Measurements from ENCODE around the gene CFAP61.

Gene CFAP61

DNA sequence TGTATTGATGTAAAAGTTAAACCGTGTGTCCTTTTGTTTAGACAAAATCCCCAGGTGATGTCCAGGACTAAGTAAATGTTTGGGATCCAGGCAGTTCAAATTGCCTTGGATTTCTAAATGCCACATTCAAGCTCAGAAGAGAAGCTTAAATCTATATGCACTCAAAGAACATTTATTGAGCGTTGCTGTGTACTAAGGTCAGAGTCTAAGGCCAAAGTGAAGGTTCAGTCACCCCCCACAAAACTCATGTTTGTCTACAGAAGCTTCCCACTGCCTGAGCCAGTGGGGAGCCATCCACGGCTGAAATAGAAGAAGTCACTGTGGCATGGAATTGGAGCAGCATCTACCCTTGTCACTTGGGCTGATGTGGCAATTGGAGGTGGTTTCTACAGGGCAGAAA is 244.8 kb downstream of the CFAP61 start:
- no peak overlapping the region for H3K4me3 ChIP-seq (ENCODE audit: low read depth, low read length)
- H3K27me3 ChIP-seq (ENCODE audit: insufficient read depth, low read length): no peaks in the 10 kb centered on the region
- H3K27ac ChIP-seq (ENCODE audit: low read depth, low read length): no peak overlapping the region
- no peaks in the 10 kb centered on the region for H3K36me3 ChIP-seq (ENCODE audit: insufficient read depth, low read length)
- H3K79me2 ChIP-seq (ENCODE audit: control insufficient read depth, insufficient read depth, low read length, unreplicated experiment): no peaks in the 10 kb centered on the region
- H2AFZ ChIP-seq (ENCODE audit: low read length, unreplicated experiment): no peak overlapping the region
- H3K4me1 ChIP-seq (ENCODE audit: control insufficient read depth, insufficient read depth, low read length, unreplicated experiment): no peaks in the 10 kb centered on the region

DNA sequence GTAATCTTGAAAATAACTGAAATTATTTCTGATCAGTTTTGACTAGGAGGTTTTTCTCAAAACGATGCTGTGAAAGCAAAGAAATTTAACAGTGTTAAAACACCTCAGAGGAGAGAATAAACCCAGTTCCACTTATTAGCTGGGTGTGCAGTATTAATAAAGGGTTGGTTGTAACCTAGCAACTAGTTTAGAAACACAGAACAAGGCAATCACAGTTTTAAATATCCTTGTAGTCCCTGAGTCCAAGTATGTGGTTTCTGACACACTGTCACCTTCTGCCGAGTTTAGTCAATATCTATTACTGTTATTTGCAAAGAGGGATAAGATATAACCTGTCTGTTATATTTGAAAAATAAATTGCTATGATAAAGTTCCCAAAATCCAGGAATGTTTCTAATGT is 245.4 kb downstream of the CFAP61 start:
- Histone ChIP-seq H3K36me3 (ENCODE audit: insufficient read depth, low read length) (no peaks in the 10 kb centered on the region), H3K4me1 (ENCODE audit: control insufficient read depth, insufficient read depth, low read length, unreplicated experiment) (no peaks in the 10 kb centered on the region), H3K4me3 (ENCODE audit: low read depth, low read length) (no peak overlapping the region), H3K27ac (ENCODE audit: low read depth, low read length) (no peak overlapping the region), H3K27me3 (ENCODE audit: insufficient read depth, low read length) (no peaks in the 10 kb centered on the region), H2AFZ (ENCODE audit: low read length, unreplicated experiment) (no peak overlapping the region), H3K79me2 (ENCODE audit: control insufficient read depth, insufficient read depth, low read length, unreplicated experiment) (no peaks in the 10 kb centered on the region)

DNA sequence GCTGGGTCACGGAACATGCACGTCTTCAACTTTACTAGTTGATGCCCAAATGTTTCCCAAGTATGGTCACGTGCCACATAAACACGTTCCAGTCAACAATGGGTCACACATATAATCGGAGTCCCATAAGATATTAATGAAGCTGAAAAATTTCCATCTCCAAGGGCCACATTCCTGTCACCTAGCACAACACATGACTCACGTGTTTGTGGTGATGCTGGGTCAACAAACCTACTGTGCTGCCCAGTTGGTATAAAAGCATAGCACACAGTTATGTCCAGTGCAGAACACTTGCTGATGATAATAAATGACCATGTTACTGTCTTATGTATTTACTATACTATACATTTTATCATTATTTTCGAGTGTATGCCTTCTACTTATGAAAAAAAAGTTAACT is 247.6 kb downstream of the CFAP61 start:
- no peak overlapping the region for H2AFZ ChIP-seq (ENCODE audit: low read length, unreplicated experiment)
- H3K27ac ChIP-seq (ENCODE audit: low read depth, low read length): no peak overlapping the region
- no peaks in the 10 kb centered on the region for H3K4me1 ChIP-seq (ENCODE audit: control insufficient read depth, insufficient read depth, low read length, unreplicated experiment)
- no peaks in the 10 kb centered on the region for H3K36me3 ChIP-seq (ENCODE audit: insufficient read depth, low read length)
- H3K79me2 ChIP-seq (ENCODE audit: control insufficient read depth, insufficient read depth, low read length, unreplicated experiment): no peaks in the 10 kb centered on the region
- no peaks in the 10 kb centered on the region for H3K27me3 ChIP-seq (ENCODE audit: insufficient read depth, low read length)
- H3K4me3 ChIP-seq (ENCODE audit: low read depth, low read length): no peak overlapping the region

GRCh38 chr20:20303320-20303719 is 251.0 kb downstream of the CFAP61 start:
- no peak overlapping the region for H3K4me3 ChIP-seq (ENCODE audit: low read depth, low read length)
- no peak overlapping the region for H2AFZ ChIP-seq (ENCODE audit: low read length, unreplicated experiment)
- no peak overlapping the region for H3K27ac ChIP-seq (ENCODE audit: low read depth, low read length)
- no peaks in the 10 kb centered on the region for H3K79me2 ChIP-seq (ENCODE audit: control insufficient read depth, insufficient read depth, low read length, unreplicated experiment)
- H3K27me3 ChIP-seq (ENCODE audit: insufficient read depth, low read length): peaks cover 4% of the 10 kb centered on the region; the same call in 1 of the 2 replicates
- H3K4me1 ChIP-seq (ENCODE audit: control insufficient read depth, insufficient read depth, low read length, unreplicated experiment): no peaks in the 10 kb centered on the region
- H3K36me3 ChIP-seq (ENCODE audit: insufficient read depth, low read length): no peaks in the 10 kb centered on the region

DNA sequence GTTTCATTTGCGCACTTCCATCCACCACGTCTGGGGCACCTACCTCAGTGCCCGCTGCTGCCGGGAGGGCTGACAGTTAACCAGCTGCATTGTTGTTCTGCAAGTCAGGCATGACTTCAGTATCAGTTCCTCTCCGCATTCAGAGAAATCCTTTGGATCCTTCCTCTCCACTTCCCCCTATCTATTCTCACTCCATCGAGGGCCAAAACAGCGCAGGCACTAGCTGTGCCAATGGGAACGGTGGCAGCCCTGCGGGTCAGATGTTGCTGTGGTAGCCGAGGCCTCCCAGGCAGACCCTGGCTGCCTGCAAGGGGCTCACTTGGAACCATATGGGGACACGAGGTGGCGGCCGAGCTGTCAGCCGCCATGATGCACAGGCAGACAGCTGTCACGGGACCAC is 251.4 kb downstream of the CFAP61 start:
- Histone ChIP-seq H2AFZ (ENCODE audit: low read length, unreplicated experiment) (no peak overlapping the region), H3K79me2 (ENCODE audit: control insufficient read depth, insufficient read depth, low read length, unreplicated experiment) (no peaks in the 10 kb centered on the region), H3K4me3 (ENCODE audit: low read depth, low read length) (no peak overlapping the region), H3K27ac (ENCODE audit: low read depth, low read length) (no peak overlapping the region), H3K27me3 (ENCODE audit: insufficient read depth, low read length) (peaks cover 4% of the 10 kb centered on the region; the same call in 1 of the 2 replicates), H3K36me3 (ENCODE audit: insufficient read depth, low read length) (no peaks in the 10 kb centered on the region), H3K4me1 (ENCODE audit: control insufficient read depth, insufficient read depth, low read length, unreplicated experiment) (no peaks in the 10 kb centered on the region)

DNA sequence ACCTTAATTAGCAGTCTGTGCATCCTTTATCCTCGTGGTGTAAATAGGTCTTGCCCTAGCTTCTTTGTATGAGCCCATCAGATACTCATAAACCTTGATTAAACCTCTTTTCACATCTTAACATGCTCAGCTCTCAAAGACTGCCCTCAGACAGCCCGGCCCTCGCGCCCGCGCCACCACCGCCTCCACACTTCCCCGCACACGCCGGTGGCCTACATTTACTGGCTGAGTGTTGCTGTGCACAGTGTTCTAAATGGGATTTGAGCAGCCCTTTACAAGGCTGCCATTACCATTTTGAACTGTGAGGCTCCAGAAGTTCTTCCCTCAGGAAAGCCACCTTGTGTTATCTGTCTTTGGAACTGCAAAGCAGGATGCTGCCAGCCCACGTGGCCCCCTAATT is 252.6 kb downstream of the CFAP61 start:
- peaks cover 4% of the 10 kb centered on the region; the same call in 1 of the 2 replicates for H3K27me3 ChIP-seq (ENCODE audit: insufficient read depth, low read length)

DNA sequence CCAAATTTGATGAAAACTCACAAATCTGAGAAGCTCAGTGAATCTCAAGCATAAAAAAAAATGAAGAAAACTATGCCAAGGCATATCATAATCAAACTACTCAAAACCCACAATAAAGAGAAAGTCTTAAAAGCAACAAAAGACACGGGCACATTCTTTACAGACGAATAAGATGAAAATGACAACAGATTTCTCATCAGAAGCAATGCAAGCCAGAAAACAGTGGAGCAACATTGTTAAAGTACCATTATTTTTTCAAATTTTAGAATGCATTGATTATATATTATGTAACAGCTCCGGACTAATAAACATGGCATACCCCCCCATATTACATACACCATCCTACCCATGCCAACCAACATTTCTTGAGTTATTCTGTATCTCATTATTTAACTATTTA is 260.2 kb downstream of the CFAP61 start:
- Histone ChIP-seq H3K27me3 (ENCODE audit: insufficient read depth, low read length) (no peaks in the 10 kb centered on the region), H3K79me2 (ENCODE audit: control insufficient read depth, insufficient read depth, low read length, unreplicated experiment) (no peaks in the 10 kb centered on the region), H3K4me1 (ENCODE audit: control insufficient read depth, insufficient read depth, low read length, unreplicated experiment) (no peaks in the 10 kb centered on the region), H2AFZ (ENCODE audit: low read length, unreplicated experiment) (no peak overlapping the region), H3K4me3 (ENCODE audit: low read depth, low read length) (no peak overlapping the region), H3K27ac (ENCODE audit: low read depth, low read length) (no peak overlapping the region), H3K36me3 (ENCODE audit: insufficient read depth, low read length) (no peaks in the 10 kb centered on the region)

More for the DNA sequence above, 252.6 kb downstream of the CFAP61 start:
- no peaks in the 10 kb centered on the region for H3K36me3 ChIP-seq (ENCODE audit: insufficient read depth, low read length)
- H3K4me3 ChIP-seq (ENCODE audit: low read depth, low read length): no peak overlapping the region
- no peaks in the 10 kb centered on the region for H3K79me2 ChIP-seq (ENCODE audit: control insufficient read depth, insufficient read depth, low read length, unreplicated experiment)
- no peak overlapping the region for H3K27ac ChIP-seq (ENCODE audit: low read depth, low read length)
- no peak overlapping the region for H2AFZ ChIP-seq (ENCODE audit: low read length, unreplicated experiment)
- no peaks in the 10 kb centered on the region for H3K4me1 ChIP-seq (ENCODE audit: control insufficient read depth, insufficient read depth, low read length, unreplicated experiment)

DNA sequence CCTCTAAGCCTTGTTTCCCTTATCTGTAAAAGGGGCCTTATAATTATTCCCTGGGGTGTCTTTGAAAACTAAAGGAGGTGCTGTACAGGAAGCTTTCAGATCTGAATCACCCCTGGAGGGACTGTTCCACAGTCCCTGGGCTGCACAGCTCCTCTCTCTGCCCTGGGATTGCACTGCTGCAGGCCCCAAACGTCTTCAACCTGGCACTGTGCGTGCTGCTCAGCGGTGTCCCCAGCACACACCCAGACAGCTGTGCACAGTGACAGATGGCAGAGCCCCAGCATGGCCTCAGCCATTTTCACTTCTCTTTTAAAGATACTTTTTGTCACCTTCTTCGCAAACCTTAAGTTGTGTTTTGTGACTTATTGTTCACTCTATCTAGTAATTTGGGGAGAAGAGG is 264.9 kb downstream of the CFAP61 start:
- H2AFZ ChIP-seq (ENCODE audit: low read length, unreplicated experiment): no peak overlapping the region
- no peaks in the 10 kb centered on the region for H3K4me1 ChIP-seq (ENCODE audit: control insufficient read depth, insufficient read depth, low read length, unreplicated experiment)
- H3K36me3 ChIP-seq (ENCODE audit: insufficient read depth, low read length): no peaks in the 10 kb centered on the region
- no peaks in the 10 kb centered on the region for H3K27me3 ChIP-seq (ENCODE audit: insufficient read depth, low read length)
- no peaks in the 10 kb centered on the region for H3K79me2 ChIP-seq (ENCODE audit: control insufficient read depth, insufficient read depth, low read length, unreplicated experiment)
- no peak overlapping the region for H3K4me3 ChIP-seq (ENCODE audit: low read depth, low read length)
- H3K27ac ChIP-seq (ENCODE audit: low read depth, low read length): no peak overlapping the region

DNA sequence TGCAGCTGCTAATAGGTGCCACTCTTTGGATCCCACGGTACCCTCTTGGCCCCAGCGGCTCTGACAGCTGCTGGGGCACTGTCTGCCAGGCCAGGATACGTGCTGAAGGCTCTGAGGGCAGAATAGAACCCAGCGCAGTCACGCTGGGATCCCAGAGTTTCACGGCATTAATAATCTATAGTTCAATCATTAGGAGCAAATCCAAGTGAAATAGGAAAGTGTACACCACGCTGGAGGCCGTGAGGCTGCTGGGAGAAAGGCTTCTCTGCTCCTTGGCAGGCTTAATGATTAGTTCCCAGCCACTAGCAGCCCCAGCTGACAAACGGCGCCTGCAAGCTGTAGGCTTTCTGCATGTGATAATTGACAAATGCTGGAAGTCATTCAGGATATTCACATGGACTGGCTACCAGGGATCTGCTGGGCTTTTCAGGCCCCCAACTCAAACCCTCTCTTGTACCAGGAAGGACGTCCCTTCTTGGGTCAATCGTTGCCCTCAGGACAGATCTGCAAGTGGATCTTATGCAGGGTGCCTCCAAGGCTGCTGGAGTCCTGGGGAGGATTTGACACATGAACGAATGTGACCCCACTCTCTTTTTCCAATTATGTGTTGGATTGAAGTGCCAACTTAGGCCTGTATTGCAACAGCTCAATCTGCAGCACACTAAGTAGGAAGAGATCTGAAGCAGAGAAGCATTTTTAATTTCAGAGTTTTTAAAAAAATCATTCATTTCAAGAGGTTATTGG is 265.5 kb downstream of the CFAP61 start:
- no peaks in the 10 kb centered on the region for H3K4me1 ChIP-seq (ENCODE audit: control insufficient read depth, insufficient read depth, low read length, unreplicated experiment)
- no peaks in the 10 kb centered on the region for H3K27me3 ChIP-seq (ENCODE audit: insufficient read depth, low read length)
- H3K4me3 ChIP-seq (ENCODE audit: low read depth, low read length): no peak overlapping the region
- H2AFZ ChIP-seq (ENCODE audit: low read length, unreplicated experiment): no peak overlapping the region
- no peak overlapping the region for H3K27ac ChIP-seq (ENCODE audit: low read depth, low read length)
- no peaks in the 10 kb centered on the region for H3K79me2 ChIP-seq (ENCODE audit: control insufficient read depth, insufficient read depth, low read length, unreplicated experiment)
- H3K36me3 ChIP-seq (ENCODE audit: insufficient read depth, low read length): no peaks in the 10 kb centered on the region

- no peak overlapping the region for H3K27ac ChIP-seq (ENCODE audit: low read depth, low read length)
- no peaks in the 10 kb centered on the region for H3K27me3 ChIP-seq (ENCODE audit: insufficient read depth, low read length)
- no peak overlapping the region for H2AFZ ChIP-seq (ENCODE audit: low read length, unreplicated experiment)
- H3K4me3 ChIP-seq (ENCODE audit: low read depth, low read length): no peak overlapping the region
- no peaks in the 10 kb centered on the region for H3K4me1 ChIP-seq (ENCODE audit: control insufficient read depth, insufficient read depth, low read length, unreplicated experiment)
- no peaks in the 10 kb centered on the region for H3K79me2 ChIP-seq (ENCODE audit: control insufficient read depth, insufficient read depth, low read length, unreplicated experiment)
- H3K36me3 ChIP-seq (ENCODE audit: insufficient read depth, low read length): no peaks in the 10 kb centered on the region
Measured at GRCh38 chr20:20318365-20319161, 266.2 kb downstream of the CFAP61 start.

DNA sequence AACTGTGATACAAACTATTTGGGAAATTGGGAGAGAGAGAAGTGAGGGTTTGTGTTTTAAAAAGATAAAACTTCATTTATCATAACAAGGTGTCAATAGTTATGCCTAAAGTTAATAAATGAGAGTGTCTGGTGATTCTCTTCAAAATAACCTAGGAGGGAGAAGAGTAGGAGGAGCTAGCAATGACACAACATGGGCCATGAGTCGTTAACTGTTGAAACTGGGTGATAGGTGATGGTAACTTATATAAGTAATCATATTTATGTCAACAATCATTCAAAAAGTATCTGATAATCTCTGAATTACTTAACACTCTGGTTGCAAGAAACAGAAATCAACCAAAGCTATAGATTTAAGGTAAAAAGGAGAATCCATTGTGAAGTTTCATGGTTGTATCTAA is 268.8 kb downstream of the CFAP61 start:
- H3K4me3 ChIP-seq (ENCODE audit: low read depth, low read length): no peak overlapping the region
- no peaks in the 10 kb centered on the region; the same call in none of the 2 replicates for H3K27me3 ChIP-seq (ENCODE audit: insufficient read depth, low read length)
- H2AFZ ChIP-seq (ENCODE audit: low read length, unreplicated experiment): no peak overlapping the region
- no peaks in the 10 kb centered on the region for H3K36me3 ChIP-seq (ENCODE audit: insufficient read depth, low read length)
- H3K27ac ChIP-seq (ENCODE audit: low read depth, low read length): no peak overlapping the region
- no peaks in the 10 kb centered on the region for H3K79me2 ChIP-seq (ENCODE audit: control insufficient read depth, insufficient read depth, low read length, unreplicated experiment)
- no peaks in the 10 kb centered on the region for H3K4me1 ChIP-seq (ENCODE audit: control insufficient read depth, insufficient read depth, low read length, unreplicated experiment)

Measured in ACC112 (cell line).